GM23338 (cell line): ENCODE data around the gene MARCHF2. TPM values are rescaled to one million over a fixed set of nuclear protein-coding genes. Genes with fewer than 3 reads are reported as not detected.
A peak's percentile ranks its signal among the peaks of the same experiment; 100 is the strongest.

ENCODE experiments used
- ATAC-seq: fragments of 200-7000 bp; cut with Tn5 transposase; 3 replicates; pipeline ENCODE4 v1.9.1; 2020
- DNase-seq: peaks from one replicate; pipeline ENCODE4 v3.0.0-alpha.2; 2015; ENCODE audit warnings: low spot score
- H2AFZ ChIP-seq: fragments of 200-600 bp; sonication (generic); 2 replicates; pipeline ENCODE4 v1.8.0; 2016; ENCODE audit warnings: antibody characterized with exemption, mild to moderate bottlenecking, moderate library complexity
- H3F3A ChIP-seq: fragments of 200-600 bp; sonication (generic); replicated peaks from 2 replicates; pipeline ENCODE4 v1.8.0; 2017; ENCODE audit warnings: antibody characterized with exemption, mixed run types, low read depth
- H3K27ac ChIP-seq: fragments of 200-600 bp; sonication (generic); 2 replicates; pipeline ENCODE4 v1.6.1; 2016; ENCODE audit warnings: low read depth
- H3K27me3 ChIP-seq: fragments of 200-600 bp; sonication (generic); 2 replicates; pipeline ENCODE4 v1.8.0; 2016; ENCODE audit warnings: mild to moderate bottlenecking, mixed run types, moderate library complexity; ENCODE audit not compliant: insufficient read depth
- H3K36me3 ChIP-seq: fragments of 200-600 bp; sonication (generic); 2 replicates; pipeline ENCODE4 v1.8.0; 2016; ENCODE audit warnings: mild to moderate bottlenecking; ENCODE audit not compliant: insufficient read depth
- H3K4me1 ChIP-seq: fragments of 200-600 bp; sonication (generic); 2 replicates; pipeline ENCODE4 v1.8.0; 2016; ENCODE audit warnings: mild to moderate bottlenecking, moderate library complexity; ENCODE audit not compliant: insufficient read depth
- H3K4me2 ChIP-seq: fragments of 200-600 bp; sonication (generic); 2 replicates; pipeline ENCODE4 v1.7.1; 2017; ENCODE audit warnings: mixed run types
- H3K4me3 ChIP-seq: fragments of 200-600 bp; sonication (generic); 2 replicates; pipeline ENCODE4 v1.6.1; 2016; ENCODE audit warnings: mixed run types
- H3K79me2 ChIP-seq: fragments of 200-600 bp; sonication (generic); replicated peaks from 2 replicates; pipeline ENCODE4 v1.8.0; 2017; ENCODE audit warnings: mild to moderate bottlenecking; ENCODE audit not compliant: insufficient read depth
- H3K9me2 ChIP-seq: fragments of 200-600 bp; sonication (generic); 2 replicates; pipeline ENCODE4 v1.8.0; 2017; ENCODE audit not compliant: insufficient read depth
- H4K20me1 ChIP-seq: fragments of 200-600 bp; sonication (generic); replicated peaks from 2 replicates; pipeline ENCODE4 v1.8.0; 2017; ENCODE audit warnings: mild to moderate bottlenecking; ENCODE audit not compliant: insufficient read depth
- H3K27ac Mint-ChIP-seq: 2 replicates; pipeline ENCODE4 v1.8.0; 2020; ENCODE audit warnings: inconsistent platforms, mild to moderate bottlenecking, moderate library complexity, mixed read lengths
- H3K27me3 Mint-ChIP-seq: 3 replicates; pipeline ENCODE4 v1.8.0; 2022; ENCODE audit warnings: low read depth, mild to moderate bottlenecking, moderate library complexity, mixed read lengths, inconsistent platforms; ENCODE audit not compliant: insufficient read depth, poor library complexity
- H3K36me3 Mint-ChIP-seq: 3 replicates; pipeline ENCODE4 v1.8.0; 2021; ENCODE audit warnings: low read depth, mild to moderate bottlenecking, inconsistent platforms, moderate library complexity, mixed read lengths
- H3K4me1 Mint-ChIP-seq: 3 replicates; pipeline ENCODE4 v1.8.0; 2020; ENCODE audit warnings: mild to moderate bottlenecking, inconsistent platforms, mixed read lengths
- H3K4me3 Mint-ChIP-seq: 3 replicates; pipeline ENCODE4 v1.8.0; 2021; ENCODE audit warnings: moderate library complexity, mild to moderate bottlenecking, inconsistent platforms, mixed read lengths
- H3K9me3 Mint-ChIP-seq: 3 replicates; pipeline ENCODE4 v1.8.0; 2020; ENCODE audit warnings: moderate library complexity, mild to moderate bottlenecking, inconsistent platforms, mixed read lengths
- CREB1 ChIP-seq: fragments of 250-450 bp; sonication (Bioruptor Pico); IDR thresholded peaks from 2 replicates; pipeline ENCODE4 v1.5.0; 2020; ENCODE audit warnings: low read depth, mild to moderate bottlenecking, moderate library complexity
- CTCF ChIP-seq, 2 experiments: fragments of 200-600 bp in 1 of 2; sonication (generic) in 1 of 2; conservative IDR thresholded peaks; 2 replicates each; pipeline versions ENCODE4 v1.5.1 to v1.6.1; 2016 to 2017; ENCODE audit warnings: antibody characterized with exemption in 2 of 2, low read depth in 2 of 2, mild to moderate bottlenecking in 2 of 2, moderate library complexity in 1 of 2
- ETS1 ChIP-seq: IDR thresholded peaks from 2 replicates; pipeline ENCODE4 v1.6.1; 2016; ENCODE audit warnings: antibody characterized with exemption
- EZH2 ChIP-seq: fragments of 200-600 bp; sonication (generic); IDR thresholded peaks from one replicate; pipeline ENCODE4 v1.8.0; 2017; ENCODE audit warnings: antibody characterized with exemption, mild to moderate bottlenecking, low read depth; ENCODE audit not compliant: unreplicated experiment
- EZH2phosphoT487 ChIP-seq: fragments of 200-600 bp; sonication (generic); IDR thresholded peaks from one replicate; pipeline ENCODE4 v1.8.1; 2018; ENCODE audit warnings: antibody characterized with exemption; ENCODE audit not compliant: unreplicated experiment
- JUNB ChIP-seq: IDR thresholded peaks from one replicate; pipeline ENCODE4 v1.6.1; 2016; ENCODE audit warnings: antibody characterized with exemption; ENCODE audit not compliant: unreplicated experiment
- NANOG ChIP-seq: IDR thresholded peaks from 2 replicates; pipeline ENCODE4 v1.6.1; 2016; ENCODE audit warnings: antibody characterized with exemption, borderline replicate concordance
- POLR2AphosphoS5 ChIP-seq: IDR thresholded peaks from 2 replicates; pipeline ENCODE4 v1.6.1; 2016; ENCODE audit warnings: antibody characterized with exemption, low read depth
- STAT1 ChIP-seq: IDR thresholded peaks from one replicate; pipeline ENCODE4 v1.6.1; 2016; ENCODE audit warnings: antibody characterized with exemption; ENCODE audit not compliant: unreplicated experiment
- ZNF114 ChIP-seq: fragments of 250-450 bp; sonication (Bioruptor Pico); IDR thresholded peaks from 2 replicates; pipeline ENCODE4 v1.5.0; 2020; ENCODE audit warnings: mild to moderate bottlenecking, moderate library complexity
- ZNF331 ChIP-seq: fragments of 250-450 bp; sonication (Bioruptor Pico); IDR thresholded peaks from 2 replicates; pipeline ENCODE4 v1.5.0; 2020; ENCODE audit warnings: low read depth, mild to moderate bottlenecking, moderate library complexity
- polyA plus RNA-seq: library from polyadenylated mRNA; unstranded; fragments of >200 nt; fragmentation: Nextera tagmentation; extraction: Ambion mirVana; gene quantifications from 2 replicates; pipeline ENCODE4 v1.2.1, GENCODE V29; 2016
- total RNA-seq: library from RNA; depleted of rRNA; stranded (reverse); fragments of >200 nt; shearing (Covaris generic); gene quantifications from 2 replicates; pipeline ENCODE4 v1.2.3, GENCODE V29; 2014
- TF ChIP-seq, protein P1 (sequence below): fragments of 250-450 bp; sonication (Bioruptor Pico); IDR thresholded peaks from 2 replicates; pipeline ENCODE4 v1.5.0; 2020; ENCODE audit warnings: mild to moderate bottlenecking, moderate library complexity
- TF ChIP-seq, protein P2 (sequence below): IDR thresholded peaks from one replicate; pipeline ENCODE4 v1.6.1; 2018; ENCODE audit warnings: antibody characterized with exemption; ENCODE audit not compliant: unreplicated experiment

MARCHF2 gene
- total and polyA plus RNA-seq, 2 experiments from 2014 or later = 18.9 to 50.1 TPM

DNA sequence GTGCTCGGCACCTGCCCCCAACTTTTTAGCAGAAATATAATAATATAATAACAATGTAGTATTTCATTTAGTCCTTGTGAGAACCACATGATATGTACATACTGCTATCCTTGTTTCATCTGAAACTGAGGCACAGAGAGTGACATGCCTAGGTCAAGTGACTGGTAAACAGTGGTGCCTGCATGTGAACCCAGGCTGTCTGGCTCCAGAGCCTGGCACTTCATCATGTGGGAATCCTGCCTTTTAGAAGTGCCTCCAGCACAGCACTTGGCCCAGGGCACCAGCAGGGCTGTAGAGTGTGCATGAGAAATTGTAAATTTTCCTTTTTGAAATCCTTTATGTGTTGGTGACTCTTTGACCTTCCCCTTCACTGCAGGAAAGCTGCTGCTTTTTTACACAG, 61.9 kb downstream of the MARCHF2 start:
- Histone ChIP-seq H3K79me2 (peaks cover 100% of the 10 kb centered on the region), H4K20me1 (peaks cover 87% of the 10 kb centered on the region), H3K27me3 (no peaks in the 10 kb centered on the region), H3K9me2 (no peaks in the 10 kb centered on the region), H3K4me1 (no peaks in the 10 kb centered on the region), H2AFZ (no peak overlapping the region), H3K27ac (0 out of 2 replicates have a peak overlapping the region, but pooled peaks have one; percentile 19), H3K36me3 (peaks cover 83% of the 10 kb centered on the region), H3K4me2 (no peak overlapping the region), H3F3A (peaks cover 67% of the 10 kb centered on the region), H3K4me3 (no peak overlapping the region)
- H3K27ac Mint-ChIP-seq = no peak overlapping the region
- peaks cover 93% of the 10 kb centered on the region for H3K36me3 Mint-ChIP-seq
- TF ChIP-seq CREB1 (CRISPR knock-in tag) (no peak), ZNF114 (CRISPR knock-in tag) (no peak), ETS1 (no peak), NANOG (no peak), POLR2AphosphoS5 (no peak), EZH2phosphoT487 (no peak), STAT1 (no peak), EZH2 (no peak), CTCF (conservative IDR thresholded peaks at IDR 0.05; ENCODE audit: low read depth in 2 of 2) (no peak), JUNB (no peak), ZNF331 (CRISPR knock-in tag) (no peak)
- TF ChIP-seq, protein P1, sequence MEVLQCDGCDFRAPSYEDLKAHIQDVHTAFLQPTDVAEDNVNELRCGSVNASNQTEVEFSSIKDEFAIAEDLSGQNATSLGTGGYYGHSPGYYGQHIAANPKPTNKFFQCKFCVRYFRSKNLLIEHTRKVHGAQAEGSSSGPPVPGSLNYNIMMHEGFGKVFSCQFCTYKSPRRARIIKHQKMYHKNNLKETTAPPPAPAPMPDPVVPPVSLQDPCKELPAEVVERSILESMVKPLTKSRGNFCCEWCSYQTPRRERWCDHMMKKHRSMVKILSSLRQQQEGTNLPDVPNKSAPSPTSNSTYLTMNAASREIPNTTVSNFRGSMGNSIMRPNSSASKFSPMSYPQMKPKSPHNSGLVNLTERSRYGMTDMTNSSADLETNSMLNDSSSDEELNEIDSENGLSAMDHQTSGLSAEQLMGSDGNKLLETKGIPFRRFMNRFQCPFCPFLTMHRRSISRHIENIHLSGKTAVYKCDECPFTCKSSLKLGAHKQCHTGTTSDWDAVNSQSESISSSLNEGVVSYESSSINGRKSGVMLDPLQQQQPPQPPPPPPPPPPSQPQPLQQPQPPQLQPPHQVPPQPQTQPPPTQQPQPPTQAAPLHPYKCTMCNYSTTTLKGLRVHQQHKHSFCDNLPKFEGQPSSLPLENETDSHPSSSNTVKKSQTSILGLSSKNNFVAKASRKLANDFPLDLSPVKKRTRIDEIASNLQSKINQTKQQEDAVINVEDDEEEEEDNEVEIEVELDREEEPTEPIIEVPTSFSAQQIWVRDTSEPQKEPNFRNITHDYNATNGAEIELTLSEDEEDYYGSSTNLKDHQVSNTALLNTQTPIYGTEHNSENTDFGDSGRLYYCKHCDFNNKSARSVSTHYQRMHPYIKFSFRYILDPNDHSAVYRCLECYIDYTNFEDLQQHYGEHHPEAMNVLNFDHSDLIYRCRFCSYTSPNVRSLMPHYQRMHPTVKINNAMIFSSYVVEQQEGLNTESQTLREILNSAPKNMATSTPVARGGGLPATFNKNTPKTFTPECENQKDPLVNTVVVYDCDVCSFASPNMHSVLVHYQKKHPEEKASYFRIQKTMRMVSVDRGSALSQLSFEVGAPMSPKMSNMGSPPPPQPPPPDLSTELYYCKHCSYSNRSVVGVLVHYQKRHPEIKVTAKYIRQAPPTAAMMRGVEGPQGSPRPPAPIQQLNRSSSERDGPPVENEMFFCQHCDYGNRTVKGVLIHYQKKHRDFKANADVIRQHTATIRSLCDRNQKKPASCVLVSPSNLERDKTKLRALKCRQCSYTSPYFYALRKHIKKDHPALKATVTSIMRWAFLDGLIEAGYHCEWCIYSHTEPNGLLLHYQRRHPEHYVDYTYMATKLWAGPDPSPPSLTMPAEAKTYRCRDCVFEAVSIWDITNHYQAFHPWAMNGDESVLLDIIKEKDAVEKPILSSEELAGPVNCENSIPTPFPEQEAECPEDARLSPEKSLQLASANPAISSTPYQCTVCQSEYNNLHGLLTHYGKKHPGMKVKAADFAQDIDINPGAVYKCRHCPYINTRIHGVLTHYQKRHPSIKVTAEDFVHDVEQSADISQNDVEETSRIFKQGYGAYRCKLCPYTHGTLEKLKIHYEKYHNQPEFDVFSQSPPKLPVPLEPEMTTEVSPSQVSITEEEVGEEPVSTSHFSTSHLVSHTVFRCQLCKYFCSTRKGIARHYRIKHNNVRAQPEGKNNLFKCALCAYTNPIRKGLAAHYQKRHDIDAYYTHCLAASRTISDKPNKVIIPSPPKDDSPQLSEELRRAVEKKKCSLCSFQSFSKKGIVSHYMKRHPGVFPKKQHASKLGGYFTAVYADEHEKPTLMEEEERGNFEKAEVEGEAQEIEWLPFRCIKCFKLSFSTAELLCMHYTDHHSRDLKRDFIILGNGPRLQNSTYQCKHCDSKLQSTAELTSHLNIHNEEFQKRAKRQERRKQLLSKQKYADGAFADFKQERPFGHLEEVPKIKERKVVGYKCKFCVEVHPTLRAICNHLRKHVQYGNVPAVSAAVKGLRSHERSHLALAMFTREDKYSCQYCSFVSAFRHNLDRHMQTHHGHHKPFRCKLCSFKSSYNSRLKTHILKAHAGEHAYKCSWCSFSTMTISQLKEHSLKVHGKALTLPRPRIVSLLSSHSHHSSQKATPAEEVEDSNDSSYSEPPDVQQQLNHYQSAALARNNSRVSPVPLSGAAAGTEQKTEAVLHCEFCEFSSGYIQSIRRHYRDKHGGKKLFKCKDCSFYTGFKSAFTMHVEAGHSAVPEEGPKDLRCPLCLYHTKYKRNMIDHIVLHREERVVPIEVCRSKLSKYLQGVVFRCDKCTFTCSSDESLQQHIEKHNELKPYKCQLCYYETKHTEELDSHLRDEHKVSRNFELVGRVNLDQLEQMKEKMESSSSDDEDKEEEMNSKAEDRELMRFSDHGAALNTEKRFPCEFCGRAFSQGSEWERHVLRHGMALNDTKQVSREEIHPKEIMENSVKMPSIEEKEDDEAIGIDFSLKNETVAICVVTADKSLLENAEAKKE (CRISPR knock-in tag) = no peak
- TF ChIP-seq, protein P2, sequence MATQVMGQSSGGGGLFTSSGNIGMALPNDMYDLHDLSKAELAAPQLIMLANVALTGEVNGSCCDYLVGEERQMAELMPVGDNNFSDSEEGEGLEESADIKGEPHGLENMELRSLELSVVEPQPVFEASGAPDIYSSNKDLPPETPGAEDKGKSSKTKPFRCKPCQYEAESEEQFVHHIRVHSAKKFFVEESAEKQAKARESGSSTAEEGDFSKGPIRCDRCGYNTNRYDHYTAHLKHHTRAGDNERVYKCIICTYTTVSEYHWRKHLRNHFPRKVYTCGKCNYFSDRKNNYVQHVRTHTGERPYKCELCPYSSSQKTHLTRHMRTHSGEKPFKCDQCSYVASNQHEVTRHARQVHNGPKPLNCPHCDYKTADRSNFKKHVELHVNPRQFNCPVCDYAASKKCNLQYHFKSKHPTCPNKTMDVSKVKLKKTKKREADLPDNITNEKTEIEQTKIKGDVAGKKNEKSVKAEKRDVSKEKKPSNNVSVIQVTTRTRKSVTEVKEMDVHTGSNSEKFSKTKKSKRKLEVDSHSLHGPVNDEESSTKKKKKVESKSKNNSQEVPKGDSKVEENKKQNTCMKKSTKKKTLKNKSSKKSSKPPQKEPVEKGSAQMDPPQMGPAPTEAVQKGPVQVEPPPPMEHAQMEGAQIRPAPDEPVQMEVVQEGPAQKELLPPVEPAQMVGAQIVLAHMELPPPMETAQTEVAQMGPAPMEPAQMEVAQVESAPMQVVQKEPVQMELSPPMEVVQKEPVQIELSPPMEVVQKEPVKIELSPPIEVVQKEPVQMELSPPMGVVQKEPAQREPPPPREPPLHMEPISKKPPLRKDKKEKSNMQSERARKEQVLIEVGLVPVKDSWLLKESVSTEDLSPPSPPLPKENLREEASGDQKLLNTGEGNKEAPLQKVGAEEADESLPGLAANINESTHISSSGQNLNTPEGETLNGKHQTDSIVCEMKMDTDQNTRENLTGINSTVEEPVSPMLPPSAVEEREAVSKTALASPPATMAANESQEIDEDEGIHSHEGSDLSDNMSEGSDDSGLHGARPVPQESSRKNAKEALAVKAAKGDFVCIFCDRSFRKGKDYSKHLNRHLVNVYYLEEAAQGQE = no peak
- H3K4me1 Mint-ChIP-seq = peaks cover 6% of the 10 kb centered on the region; the same call in 2 of the 3 replicates
- ATAC-seq (no peak), DNase-seq (no peak)
- H3K4me3 Mint-ChIP-seq = no peak overlapping the region
- H3K27me3 Mint-ChIP-seq = peaks cover 7% of the 10 kb centered on the region
- no peaks in the 10 kb centered on the region for H3K9me3 Mint-ChIP-seq
